DLD1 (cell line): ENCODE data around the gene ADAM10.
"Not testable (repeated sequence)": the region's sequence is repeated elsewhere in the genome, so short reads cannot be mapped to it uniquely, and the experiment has no call there.

Experiments
- in situ Hi-C: cut with HindIII; loops from 2 replicates; pipeline ENCODE4 v1.10.0; 2017; ENCODE audit warnings: low sequenced_read_pairs

Gene ADAM10

GRCh38 chr15:58677426-58677825, 72.1 kb downstream of the ADAM10 start:
- in situ Hi-C loops: no loop called here

- in situ Hi-C loops: no loop called here
These were observed 72.7 kb downstream of the ADAM10 start for GRCh38 chr15:58676766-58677165.

DNA sequence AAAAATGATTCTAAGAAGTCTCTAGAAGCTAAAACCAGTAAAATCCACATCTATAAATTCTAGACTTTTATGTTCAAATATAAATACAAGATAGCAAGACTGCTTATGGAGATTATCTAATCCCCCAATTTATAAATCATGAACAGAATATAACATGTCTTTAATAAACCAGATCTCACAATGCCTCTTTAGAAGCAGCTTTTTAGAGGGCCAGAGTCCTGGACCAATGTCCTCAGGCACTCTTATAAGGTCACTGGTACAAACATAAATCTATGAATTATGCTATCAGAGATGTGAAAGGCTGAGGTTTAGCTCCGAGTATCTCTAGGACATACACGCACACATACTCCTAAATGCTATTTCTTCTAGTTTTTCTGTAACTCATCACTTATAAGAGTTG, 78.3 kb downstream of the ADAM10 start:
- in situ Hi-C loops: no loop called here

- in situ Hi-C loops: no loop called here
These were observed 80.4 kb downstream of the ADAM10 start for GRCh38 chr15:58669108-58669507.

DNA sequence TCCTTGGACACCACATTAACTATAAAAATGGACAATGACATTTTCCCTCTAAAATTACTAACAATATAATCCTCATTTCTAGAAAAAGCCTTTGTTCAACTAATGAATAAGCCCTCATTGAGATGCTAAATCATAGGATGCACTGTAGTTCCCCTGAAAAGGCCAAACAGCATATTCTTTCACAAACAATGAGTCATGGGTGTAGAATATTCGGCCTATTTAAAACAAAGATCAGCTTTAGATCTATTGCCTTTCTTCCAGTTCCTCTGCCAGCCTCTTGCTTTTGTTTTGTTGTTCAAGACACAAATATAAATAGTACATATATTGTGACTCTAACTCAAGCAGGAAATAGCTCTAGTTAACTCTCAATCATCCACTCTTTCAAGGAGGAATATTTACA, 82.5 kb downstream of the ADAM10 start:
- in situ Hi-C loops: no loop called here

GRCh38 chr15:58665672-58666071, 83.8 kb downstream of the ADAM10 start:
- in situ Hi-C loops: no loop called here

DNA sequence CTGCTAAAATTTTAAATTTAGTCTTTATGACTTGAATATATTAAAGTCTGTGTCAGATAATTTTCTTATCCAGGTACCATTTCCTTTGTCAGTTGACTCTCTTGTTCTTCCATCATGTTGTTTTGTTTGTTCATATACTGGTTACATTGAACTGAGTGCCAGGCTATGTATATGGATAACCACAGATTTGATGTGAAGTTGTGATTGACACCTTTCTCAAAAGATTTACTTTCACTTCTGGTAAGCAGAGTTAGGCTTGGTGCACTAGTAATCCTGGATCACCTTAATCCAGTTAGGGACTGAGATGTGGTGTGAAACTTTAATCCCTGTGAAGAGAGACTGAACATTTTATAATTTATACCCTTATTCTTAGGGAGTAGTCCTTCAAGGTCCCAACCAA, 99.4 kb downstream of the ADAM10 start:
- in situ Hi-C loops: no loop called here

DNA sequence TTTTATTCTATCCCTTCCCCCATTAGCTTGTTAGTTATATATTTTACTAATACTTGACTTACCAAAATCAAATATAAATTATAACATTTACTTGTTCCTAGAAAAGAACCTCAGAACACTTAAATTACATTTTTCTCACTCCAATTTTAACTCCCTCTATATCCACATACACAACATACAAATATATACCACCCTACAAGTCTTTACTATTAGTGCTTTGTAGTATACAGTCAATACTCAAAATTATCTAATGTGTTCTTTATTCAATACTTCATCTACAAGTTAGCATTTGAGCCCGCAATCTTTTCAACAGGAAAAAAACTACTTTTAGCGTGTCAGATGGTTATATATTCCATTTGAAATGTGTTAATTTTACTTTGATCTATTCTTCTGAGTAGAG, 100.3 kb downstream of the ADAM10 start:
- in situ Hi-C loops: no loop called here

- in situ Hi-C loops: no loop called here
These were observed 105.5 kb downstream of the ADAM10 start for GRCh38 chr15:58643996-58644395.

DNA sequence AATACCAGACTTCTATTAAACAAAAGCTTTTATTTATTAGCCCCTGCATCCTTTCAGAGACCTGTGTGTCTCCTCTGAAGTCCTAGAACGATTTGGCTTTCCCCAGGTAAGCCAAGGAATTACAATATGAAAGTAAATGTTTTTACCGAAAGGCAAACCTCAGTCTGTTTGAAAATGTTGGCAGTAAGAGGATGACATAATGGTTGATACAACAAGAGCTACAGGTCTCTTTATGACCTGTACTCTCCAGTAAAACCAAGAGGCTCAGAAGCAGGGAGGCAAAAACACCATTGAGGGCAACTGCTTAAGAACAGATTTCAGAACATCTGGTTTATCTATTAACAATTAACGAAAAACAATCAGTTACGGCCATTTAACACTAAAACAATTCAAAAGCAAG, 107.8 kb downstream of the ADAM10 start:
- in situ Hi-C loops: no loop called here

GRCh38 chr15:58639992-58640391, 109.5 kb downstream of the ADAM10 start:
- in situ Hi-C loops: no loop called here

DNA sequence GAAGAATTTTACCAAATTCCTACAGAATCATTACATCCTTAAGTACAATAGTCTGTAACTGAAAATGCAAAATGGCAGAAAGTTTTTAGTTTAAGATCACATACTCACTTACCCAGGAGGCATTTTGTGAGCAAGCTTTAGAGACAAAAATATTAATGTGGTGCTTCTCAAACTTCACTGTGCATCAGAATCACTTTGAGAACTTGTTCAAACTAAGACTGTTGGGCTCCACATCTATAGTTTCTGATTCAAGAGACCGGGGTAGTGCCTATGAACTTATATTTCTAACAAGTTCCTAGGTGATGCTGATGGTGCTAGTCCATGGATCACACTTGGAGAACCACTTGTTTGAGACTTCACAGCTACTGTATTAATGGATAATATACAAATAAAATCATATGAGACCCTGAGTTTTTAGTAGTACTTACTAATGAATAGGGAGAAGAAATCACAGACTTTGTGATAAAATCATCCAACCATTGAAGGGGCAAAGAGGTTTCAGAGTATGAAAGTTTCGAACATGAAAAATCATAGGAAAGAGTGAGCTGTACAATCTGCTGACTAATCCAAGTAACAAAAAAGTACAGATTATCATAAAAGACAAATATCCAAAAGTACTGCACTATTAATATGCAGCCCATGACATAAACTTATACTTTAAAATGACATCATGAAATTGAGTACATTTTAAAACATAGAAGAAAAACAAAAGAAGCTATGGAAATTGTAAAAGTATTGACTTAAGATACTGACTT, 110.3 kb downstream of the ADAM10 start:
- in situ Hi-C loops: no loop called here

DNA sequence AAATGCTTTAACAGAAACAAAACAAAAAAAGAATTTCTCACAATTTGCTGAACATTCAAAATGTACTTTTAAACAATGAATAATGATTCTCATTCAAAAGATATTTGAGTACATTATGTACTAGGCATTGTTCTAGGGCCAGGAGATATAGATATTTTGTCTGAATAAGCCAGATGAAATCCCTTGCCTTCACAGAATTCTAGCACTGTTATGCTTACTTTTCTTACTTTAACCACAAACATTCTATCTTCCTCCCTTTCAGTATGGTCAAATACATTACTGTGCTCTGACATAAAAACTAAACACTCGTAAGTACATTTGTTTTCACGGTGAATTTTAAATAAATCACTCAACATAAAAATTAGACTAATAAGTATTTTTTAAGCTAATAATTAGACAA, 116.7 kb downstream of the ADAM10 start:
- in situ Hi-C loops: no loop called here

- in situ Hi-C loops: no loop called here
These were observed 118.2 kb downstream of the ADAM10 start for GRCh38 chr15:58631319-58631718.

DNA sequence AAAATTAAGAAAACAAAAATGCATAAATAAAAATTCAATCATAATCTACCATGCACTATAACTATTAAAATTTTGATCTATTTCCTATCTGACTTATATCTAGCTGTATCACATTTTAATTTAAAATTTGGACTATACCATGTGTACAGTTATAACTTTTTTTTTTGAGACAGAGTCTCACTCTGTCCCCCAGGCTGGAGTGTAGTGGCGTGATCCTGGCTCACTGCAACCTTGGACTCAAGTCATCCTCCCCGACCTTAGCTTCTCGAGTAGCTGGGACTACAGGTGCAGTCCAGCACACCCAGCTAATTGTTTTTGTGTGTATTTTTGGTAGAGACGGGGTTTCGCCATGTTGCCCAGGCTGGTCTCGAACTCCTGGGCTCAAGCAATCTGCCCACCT, 119.9 kb downstream of the ADAM10 start:
- in situ Hi-C loops: no loop called here

DNA sequence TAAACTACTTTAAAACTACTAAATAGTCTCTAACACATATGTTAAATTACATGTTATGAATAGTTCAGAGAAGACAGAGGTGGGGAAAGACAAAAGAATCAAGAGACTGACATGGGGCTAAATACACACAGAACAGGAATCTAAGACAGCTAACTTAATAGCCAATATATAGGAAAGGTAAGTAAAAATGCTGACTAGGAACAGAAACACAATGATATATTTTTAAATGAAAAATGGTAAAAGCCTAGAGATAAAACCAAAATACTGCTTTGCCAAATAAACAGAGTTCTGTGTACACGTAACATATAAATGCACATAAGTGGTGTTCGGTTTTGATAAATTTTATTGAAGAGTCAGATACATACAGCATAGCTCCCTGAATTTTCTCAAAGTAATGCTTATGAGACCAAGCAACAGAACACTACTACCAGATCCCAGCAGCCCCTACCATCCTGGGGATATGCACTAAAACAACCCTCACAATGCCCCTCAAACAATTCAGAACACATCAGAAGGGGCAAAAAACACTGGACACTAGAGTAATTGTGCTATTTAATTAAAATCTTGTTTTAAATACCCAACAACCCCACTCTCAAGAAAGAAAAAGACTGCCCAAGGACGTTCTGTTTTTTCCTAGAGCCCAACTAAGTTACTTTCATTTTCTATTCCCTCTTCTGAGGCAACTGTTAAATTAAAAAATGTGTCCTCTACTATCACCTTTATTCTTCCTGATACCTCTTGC, 121.1 kb downstream of the ADAM10 start:
- in situ Hi-C loops: no loop called here

- in situ Hi-C loops: no loop called here
These were observed 121.8 kb downstream of the ADAM10 start for GRCh38 chr15:58627701-58628100.

GRCh38 chr15:58627046-58627445, 122.5 kb downstream of the ADAM10 start:
- in situ Hi-C loops: no loop called here

GRCh38 chr15:58626378-58626777, 123.1 kb downstream of the ADAM10 start:
- in situ Hi-C loops: no loop called here

DNA sequence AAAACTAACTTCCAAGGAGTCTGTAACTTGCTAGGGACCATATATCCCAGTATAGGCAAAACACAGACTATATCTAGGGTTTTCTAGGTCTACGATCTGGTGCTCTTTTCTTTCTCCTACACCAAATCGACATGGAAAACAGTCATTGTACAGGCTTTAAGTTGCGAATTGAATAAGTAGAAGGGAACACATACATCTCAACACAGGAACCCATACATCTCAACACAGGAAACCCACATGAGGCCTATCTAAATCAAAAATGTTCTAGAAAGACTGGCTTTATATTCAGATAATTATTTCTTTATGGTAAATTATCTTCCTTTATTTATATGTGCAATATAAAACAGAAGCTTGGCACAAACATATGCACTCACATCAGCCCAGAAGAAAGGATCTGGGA, 126.6 kb downstream of the ADAM10 start:
- in situ Hi-C loops: no loop called here

- in situ Hi-C loops: not testable (repeated sequence)
These were observed 129.2 kb downstream of the ADAM10 start for GRCh38 chr15:58620268-58620667.

DNA sequence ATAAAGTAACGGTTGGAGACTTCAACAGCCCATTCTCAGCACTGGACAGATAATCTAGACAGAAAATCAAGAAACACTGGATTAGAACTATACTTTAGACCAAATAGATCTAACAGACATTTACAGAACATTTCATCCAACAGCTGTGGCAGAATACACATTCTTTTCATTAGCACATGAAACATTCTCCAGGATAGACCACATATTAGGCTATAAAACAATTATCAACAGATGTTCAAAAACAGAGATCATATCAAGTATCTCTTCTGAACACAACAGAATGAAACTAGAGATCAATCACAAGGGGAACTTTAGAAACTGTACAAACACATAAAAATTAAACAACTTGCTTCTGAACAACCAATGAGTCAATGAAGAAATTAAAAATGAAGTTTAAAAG, 133.3 kb downstream of the ADAM10 start:
- in situ Hi-C loops: no loop called here
